SK-N-SH (cell line): ENCODE measurements around the gene MAP2K7.

Experiments
- EP300 ChIP-seq, 2 experiments: IDR thresholded peaks; 2 replicates each; pipeline versions ENCODE4 v1.4.0 to v1.6.1; 2012; ENCODE audit warnings: borderline replicate concordance in 1 of 2, low read depth in 1 of 2, low read length in 1 of 2
- EZH2phosphoT487 ChIP-seq: fragments of 200-600 bp; sonication (generic); IDR thresholded peaks from 2 replicates; pipeline ENCODE4 v1.6.1; 2017; ENCODE audit warnings: low read depth, mixed run types, mild to moderate bottlenecking, antibody characterized with exemption, moderate library complexity, borderline replicate concordance
- MXI1 ChIP-seq: IDR thresholded peaks from 2 replicates; pipeline ENCODE4 v1.6.1; 2012; ENCODE audit warnings: mild to moderate bottlenecking, low read depth, low read length, improper control_type of control experiment
- POLR2AphosphoS5 ChIP-seq: IDR thresholded peaks from 2 replicates; pipeline ENCODE4 v1.6.1; 2012; ENCODE audit warnings: low read depth, low read length
- RFX5 ChIP-seq: IDR thresholded peaks from 2 replicates; pipeline ENCODE4 v1.6.1; 2012; ENCODE audit warnings: mild to moderate bottlenecking, improper control_type of control experiment, low read length
- SIN3A ChIP-seq: IDR thresholded peaks from 2 replicates; pipeline ENCODE4 v1.6.1; 2012; ENCODE audit warnings: low read depth, mild to moderate bottlenecking, low read length, moderate library complexity, borderline replicate concordance
- TAF1 ChIP-seq: IDR thresholded peaks from 2 replicates; pipeline ENCODE4 v1.6.1; 2012; ENCODE audit warnings: low read depth, mild to moderate bottlenecking, low read length, moderate library complexity, borderline replicate concordance
- USF2 ChIP-seq: fragments of 150-350 bp; IDR thresholded peaks from 2 replicates; pipeline ENCODE4 v1.6.1; 2017; ENCODE audit warnings: antibody characterized with exemption, low read length, low read depth, borderline replicate concordance
- TF ChIP-seq, protein P1 (sequence below): fragments of 200-600 bp; sonication (generic); IDR thresholded peaks from 2 replicates; pipeline ENCODE4 v1.6.1; 2017; ENCODE audit warnings: antibody characterized with exemption, mild to moderate bottlenecking, moderate library complexity
- TF ChIP-seq, protein P2 (sequence below): IDR thresholded peaks from 2 replicates; pipeline ENCODE4; 2012

DNA sequence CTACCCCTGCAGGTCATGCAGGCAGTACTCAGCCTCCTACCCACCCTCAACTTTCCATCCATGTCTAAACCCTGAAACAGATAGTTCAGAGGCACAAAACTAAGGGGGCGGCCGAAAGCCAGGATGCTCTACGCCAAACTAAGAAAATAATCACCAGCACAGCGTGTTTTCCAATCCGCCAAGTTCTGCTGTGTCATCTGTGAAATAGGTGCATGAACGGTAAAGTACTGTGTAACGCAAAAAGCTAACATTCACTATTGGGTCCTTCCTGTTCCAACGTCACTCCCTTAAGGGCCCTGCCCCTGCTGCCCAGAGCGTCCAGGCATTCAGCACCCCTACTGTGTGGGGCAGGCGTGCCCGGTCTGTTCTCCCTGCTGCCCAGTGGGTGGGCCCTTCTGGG, 52.0 kb downstream of the MAP2K7 start:
- no peak for TF ChIP-seq EP300 (IDR thresholded peaks at IDR 0.05; ENCODE audit: borderline replicate concordance in 1 of 2, low read depth in 1 of 2, low read length in 1 of 2)
- TF ChIP-seq, protein P1, sequence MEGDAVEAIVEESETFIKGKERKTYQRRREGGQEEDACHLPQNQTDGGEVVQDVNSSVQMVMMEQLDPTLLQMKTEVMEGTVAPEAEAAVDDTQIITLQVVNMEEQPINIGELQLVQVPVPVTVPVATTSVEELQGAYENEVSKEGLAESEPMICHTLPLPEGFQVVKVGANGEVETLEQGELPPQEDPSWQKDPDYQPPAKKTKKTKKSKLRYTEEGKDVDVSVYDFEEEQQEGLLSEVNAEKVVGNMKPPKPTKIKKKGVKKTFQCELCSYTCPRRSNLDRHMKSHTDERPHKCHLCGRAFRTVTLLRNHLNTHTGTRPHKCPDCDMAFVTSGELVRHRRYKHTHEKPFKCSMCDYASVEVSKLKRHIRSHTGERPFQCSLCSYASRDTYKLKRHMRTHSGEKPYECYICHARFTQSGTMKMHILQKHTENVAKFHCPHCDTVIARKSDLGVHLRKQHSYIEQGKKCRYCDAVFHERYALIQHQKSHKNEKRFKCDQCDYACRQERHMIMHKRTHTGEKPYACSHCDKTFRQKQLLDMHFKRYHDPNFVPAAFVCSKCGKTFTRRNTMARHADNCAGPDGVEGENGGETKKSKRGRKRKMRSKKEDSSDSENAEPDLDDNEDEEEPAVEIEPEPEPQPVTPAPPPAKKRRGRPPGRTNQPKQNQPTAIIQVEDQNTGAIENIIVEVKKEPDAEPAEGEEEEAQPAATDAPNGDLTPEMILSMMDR = no peak
- no peak for TF ChIP-seq SIN3A
- no peak for TF ChIP-seq EZH2phosphoT487
- TF ChIP-seq POLR2AphosphoS5 = no peak; the same call in 1 of the 2 replicates
- no peak for TF ChIP-seq TAF1
- no peak for TF ChIP-seq USF2
- no peak for TF ChIP-seq MXI1
- no peak for TF ChIP-seq RFX5
- TF ChIP-seq, protein P2, sequence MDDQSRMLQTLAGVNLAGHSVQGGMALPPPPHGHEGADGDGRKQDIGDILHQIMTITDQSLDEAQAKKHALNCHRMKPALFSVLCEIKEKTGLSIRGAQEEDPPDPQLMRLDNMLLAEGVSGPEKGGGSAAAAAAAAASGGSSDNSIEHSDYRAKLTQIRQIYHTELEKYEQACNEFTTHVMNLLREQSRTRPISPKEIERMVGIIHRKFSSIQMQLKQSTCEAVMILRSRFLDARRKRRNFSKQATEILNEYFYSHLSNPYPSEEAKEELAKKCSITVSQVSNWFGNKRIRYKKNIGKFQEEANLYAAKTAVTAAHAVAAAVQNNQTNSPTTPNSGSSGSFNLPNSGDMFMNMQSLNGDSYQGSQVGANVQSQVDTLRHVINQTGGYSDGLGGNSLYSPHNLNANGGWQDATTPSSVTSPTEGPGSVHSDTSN = no peak
